ENCODE data around the gene MBNL3. TPM values are rescaled to one million over a fixed set of nuclear protein-coding genes. Genes with fewer than 3 reads are reported as not detected.

MBNL3 gene
- total RNA-seq, 1 experiment from 2014 or later: 17.7 TPM

DNA sequence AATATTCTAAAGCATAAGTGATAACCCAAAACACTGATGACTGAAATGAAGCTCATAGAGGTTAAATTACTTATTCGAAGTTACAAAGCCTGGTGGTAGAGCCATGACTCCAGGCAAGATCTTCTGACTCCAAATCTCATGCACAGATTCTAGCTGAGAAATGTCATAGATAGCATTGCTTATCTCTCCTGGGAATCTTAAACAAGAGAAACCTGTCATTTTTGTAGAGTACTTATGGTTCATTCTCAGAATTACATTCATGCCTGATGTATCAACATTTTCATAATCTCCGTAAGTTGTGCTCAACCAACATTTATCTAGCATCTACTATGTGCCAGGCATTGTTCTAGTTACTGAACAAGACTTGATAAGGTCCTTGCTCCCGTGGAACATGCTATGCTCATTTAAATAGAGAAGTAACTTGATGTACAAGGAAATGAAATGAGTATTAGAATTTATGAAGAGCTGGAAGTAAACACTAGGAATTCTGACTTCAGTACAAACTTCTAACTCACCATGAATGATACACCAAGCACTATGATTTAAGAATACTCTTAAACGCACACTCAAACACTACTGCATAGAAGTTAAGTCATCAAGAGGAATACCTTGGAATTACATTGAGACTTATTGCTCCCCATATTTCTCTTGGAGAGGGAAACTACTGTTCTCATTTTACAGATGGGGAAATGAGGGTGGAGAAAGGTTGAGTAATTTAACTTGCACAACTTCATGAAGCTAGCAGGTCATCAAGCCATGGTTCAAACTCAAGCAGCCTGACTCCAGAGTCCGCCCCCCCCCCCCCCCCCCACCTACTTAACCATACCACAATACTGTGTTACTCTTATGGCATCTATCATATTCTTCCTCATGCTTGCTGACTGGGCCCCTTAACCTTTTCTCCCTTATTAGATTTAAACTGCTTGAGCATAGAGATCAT, 45.4 kb downstream of the MBNL3 start:
- BruUV-seq (replicated peaks): no TSS peak
- Mint-ChIP-seq H3K27ac (ENCODE audit: low read depth, unreplicated experiment) (no peak overlapping the region), H3K4me1 (ENCODE audit: insufficient read depth, unreplicated experiment) (no peaks in the 10 kb centered on the region), H3K27me3 (ENCODE audit: insufficient read depth, unreplicated experiment) (peaks cover 34% of the 10 kb centered on the region), H3K36me3 (ENCODE audit: insufficient read depth, unreplicated experiment) (no peaks in the 10 kb centered on the region), H3K4me3 (ENCODE audit: unreplicated experiment) (no peak overlapping the region), H3K9me3 (ENCODE audit: unreplicated experiment) (peaks cover 20% of the 10 kb centered on the region)
- peak; percentile 49 for DNase-seq (ENCODE audit: unreplicated experiment)
- intact Hi-C loops (cut with micrococcal nuclease): no loop called here
- ChIA-PET POLR2A (interaction anchor here (0.7 kb wide), 1 partner anchor 16 kb away, joined by 3 read pairs; no protein-coding TSS in a partner anchor), CTCF (no interaction called here)
- TF ChIP-seq, protein P1, sequence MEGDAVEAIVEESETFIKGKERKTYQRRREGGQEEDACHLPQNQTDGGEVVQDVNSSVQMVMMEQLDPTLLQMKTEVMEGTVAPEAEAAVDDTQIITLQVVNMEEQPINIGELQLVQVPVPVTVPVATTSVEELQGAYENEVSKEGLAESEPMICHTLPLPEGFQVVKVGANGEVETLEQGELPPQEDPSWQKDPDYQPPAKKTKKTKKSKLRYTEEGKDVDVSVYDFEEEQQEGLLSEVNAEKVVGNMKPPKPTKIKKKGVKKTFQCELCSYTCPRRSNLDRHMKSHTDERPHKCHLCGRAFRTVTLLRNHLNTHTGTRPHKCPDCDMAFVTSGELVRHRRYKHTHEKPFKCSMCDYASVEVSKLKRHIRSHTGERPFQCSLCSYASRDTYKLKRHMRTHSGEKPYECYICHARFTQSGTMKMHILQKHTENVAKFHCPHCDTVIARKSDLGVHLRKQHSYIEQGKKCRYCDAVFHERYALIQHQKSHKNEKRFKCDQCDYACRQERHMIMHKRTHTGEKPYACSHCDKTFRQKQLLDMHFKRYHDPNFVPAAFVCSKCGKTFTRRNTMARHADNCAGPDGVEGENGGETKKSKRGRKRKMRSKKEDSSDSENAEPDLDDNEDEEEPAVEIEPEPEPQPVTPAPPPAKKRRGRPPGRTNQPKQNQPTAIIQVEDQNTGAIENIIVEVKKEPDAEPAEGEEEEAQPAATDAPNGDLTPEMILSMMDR (IDR thresholded peaks at IDR 0.05; ENCODE audit: unreplicated experiment): no peak

- DNase-seq (ENCODE audit: unreplicated experiment): no peak
- Mint-ChIP-seq H3K9me3 (ENCODE audit: unreplicated experiment) (peaks cover 15% of the 10 kb centered on the region), H3K4me1 (ENCODE audit: insufficient read depth, unreplicated experiment) (no peaks in the 10 kb centered on the region), H3K27me3 (ENCODE audit: insufficient read depth, unreplicated experiment) (peaks cover 26% of the 10 kb centered on the region), H3K36me3 (ENCODE audit: insufficient read depth, unreplicated experiment) (no peaks in the 10 kb centered on the region), H3K27ac (ENCODE audit: low read depth, unreplicated experiment) (no peak overlapping the region), H3K4me3 (ENCODE audit: unreplicated experiment) (no peak overlapping the region)
- POLR2A ChIA-PET: no interaction called here
- BruUV-seq (replicated peaks): no TSS peak
- CTCF ChIA-PET: no interaction called here
- intact Hi-C loops (cut with micrococcal nuclease): no loop called here
- TF ChIP-seq, protein P1 (IDR thresholded peaks at IDR 0.05; ENCODE audit: unreplicated experiment): no peak
Measured at GRCh38 chrX:132442691-132443090, 46.1 kb downstream of the MBNL3 start.

DNA sequence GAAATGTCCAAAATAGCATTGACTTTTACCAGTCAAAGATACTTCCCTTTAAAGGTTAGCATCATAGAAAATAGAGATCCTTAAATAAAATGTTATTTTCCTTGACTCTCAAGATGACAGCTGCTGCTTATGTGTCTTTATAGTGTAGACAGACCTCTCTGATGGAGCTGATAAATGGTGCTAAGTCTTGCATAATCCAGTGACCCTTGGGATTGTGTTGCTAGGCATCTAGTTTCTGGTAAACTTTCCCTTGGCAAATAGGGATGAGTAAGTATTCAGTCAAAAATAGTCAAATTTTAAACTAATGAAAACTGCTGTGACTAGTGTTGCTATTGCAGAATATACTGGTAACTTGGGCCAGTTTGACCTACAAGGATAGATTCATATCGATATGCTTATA, 53.6 kb downstream of the MBNL3 start:
- ChIA-PET POLR2A (no interaction called here), CTCF (no interaction called here)
- peaks cover 46% of the 10 kb centered on the region for H3K27me3 Mint-ChIP-seq (ENCODE audit: insufficient read depth, unreplicated experiment)
- DNase-seq (ENCODE audit: unreplicated experiment): no peak
- H3K4me1 Mint-ChIP-seq (ENCODE audit: insufficient read depth, unreplicated experiment): no peaks in the 10 kb centered on the region
- H3K9me3 Mint-ChIP-seq (ENCODE audit: unreplicated experiment): no peaks in the 10 kb centered on the region
- intact Hi-C loops (cut with micrococcal nuclease): no loop called here
- H3K36me3 Mint-ChIP-seq (ENCODE audit: insufficient read depth, unreplicated experiment): no peaks in the 10 kb centered on the region
- TF ChIP-seq, protein P1 (IDR thresholded peaks at IDR 0.05; ENCODE audit: unreplicated experiment): no peak
- H3K27ac Mint-ChIP-seq (ENCODE audit: low read depth, unreplicated experiment): no peak overlapping the region
- BruUV-seq (replicated peaks): no TSS peak
- no peak overlapping the region for H3K4me3 Mint-ChIP-seq (ENCODE audit: unreplicated experiment)

DNA sequence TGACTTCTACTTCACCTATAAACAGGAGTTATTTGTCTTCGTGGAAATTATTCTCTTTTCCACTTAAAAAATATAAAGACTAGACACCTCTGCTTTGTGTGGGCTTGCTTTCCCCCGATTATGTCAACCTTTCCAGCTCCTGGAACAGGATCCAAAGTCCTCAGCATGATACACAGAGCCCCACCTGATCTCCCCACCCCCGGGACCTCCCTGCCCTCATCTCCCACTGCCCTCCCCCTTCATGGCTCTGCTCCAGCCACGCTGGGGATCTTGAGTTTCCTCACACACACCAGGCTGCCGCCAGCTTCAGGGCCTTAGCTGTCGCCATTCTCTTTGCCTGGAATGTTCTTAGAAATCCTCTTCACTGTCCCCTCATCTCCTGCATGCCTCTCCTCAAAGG, 55.3 kb downstream of the MBNL3 start:
- Mint-ChIP-seq H3K27ac (ENCODE audit: low read depth, unreplicated experiment) (no peak overlapping the region), H3K27me3 (ENCODE audit: insufficient read depth, unreplicated experiment) (peaks cover 63% of the 10 kb centered on the region), H3K4me3 (ENCODE audit: unreplicated experiment) (no peak overlapping the region), H3K4me1 (ENCODE audit: insufficient read depth, unreplicated experiment) (no peaks in the 10 kb centered on the region), H3K9me3 (ENCODE audit: unreplicated experiment) (no peaks in the 10 kb centered on the region), H3K36me3 (ENCODE audit: insufficient read depth, unreplicated experiment) (no peaks in the 10 kb centered on the region)
- DNase-seq (ENCODE audit: unreplicated experiment): no peak
- intact Hi-C loops (cut with micrococcal nuclease): no loop called here
- TF ChIP-seq, protein P1 (IDR thresholded peaks at IDR 0.05; ENCODE audit: unreplicated experiment): no peak
- POLR2A ChIA-PET: no interaction called here
- CTCF ChIA-PET: interaction anchor here (0.6 kb wide), 1 partner anchor 479 kb away, joined by 3 read pairs; no protein-coding TSS in a partner anchor
- BruUV-seq (replicated peaks): no TSS peak
